Activated naive CD4-positive, alpha-beta T cell treated with anti-CD3 and anti-CD28 coated beads, Interleukin-2, amount 50 U/mL, for 72 hours (primary cell): ENCODE data around the gene CLEC10A. TPM values are rescaled to one million over a fixed set of nuclear protein-coding genes. Genes with fewer than 3 reads are reported as not detected.
"Not testable (repeated sequence)": the region's sequence is repeated elsewhere in the genome, so short reads cannot be mapped to it uniquely, and the experiment has no call there.

ENCODE experiments used
- ATAC-seq, 2 donors: fragments of 150-1000 bp; cut with Tn5 transposase; 2 replicates each; pipeline ENCODE4 v1.10.0; 2021; ENCODE audit warnings: mild to moderate bottlenecking in 2 of 2, moderate library complexity in 2 of 2
- DNase-seq, 2 donors: peaks; one replicate each; pipeline ENCODE4 v3.0.0; 2021 to 2022; ENCODE audit warnings: low spot score in 2 of 2
- H3K27ac Mint-ChIP-seq, 2 donors: one replicate each; pipeline ENCODE4 v1.8.0; 2022; ENCODE audit warnings: mild to moderate bottlenecking in 2 of 2, mixed read lengths in 2 of 2
- H3K36me3 Mint-ChIP-seq, 2 donors: one replicate each; pipeline ENCODE4 v1.8.0; 2022; ENCODE audit warnings: mixed read lengths in 2 of 2
- H3K9me3 Mint-ChIP-seq, 2 donors: one replicate each; pipeline ENCODE4 v1.8.0; 2022; ENCODE audit warnings: mixed read lengths in 2 of 2
- total RNA-seq, 2 donors: library from RNA; stranded (reverse); gene quantifications; one replicate each; pipeline ENCODE4 v1.2.3, GENCODE V29; 2022

CLEC10A gene, protein sequence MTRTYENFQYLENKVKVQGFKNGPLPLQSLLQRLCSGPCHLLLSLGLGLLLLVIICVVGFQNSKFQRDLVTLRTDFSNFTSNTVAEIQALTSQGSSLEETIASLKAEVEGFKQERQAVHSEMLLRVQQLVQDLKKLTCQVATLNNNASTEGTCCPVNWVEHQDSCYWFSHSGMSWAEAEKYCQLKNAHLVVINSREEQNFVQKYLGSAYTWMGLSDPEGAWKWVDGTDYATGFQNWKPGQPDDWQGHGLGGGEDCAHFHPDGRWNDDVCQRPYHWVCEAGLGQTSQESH
- not detected for total RNA-seq

DNA sequence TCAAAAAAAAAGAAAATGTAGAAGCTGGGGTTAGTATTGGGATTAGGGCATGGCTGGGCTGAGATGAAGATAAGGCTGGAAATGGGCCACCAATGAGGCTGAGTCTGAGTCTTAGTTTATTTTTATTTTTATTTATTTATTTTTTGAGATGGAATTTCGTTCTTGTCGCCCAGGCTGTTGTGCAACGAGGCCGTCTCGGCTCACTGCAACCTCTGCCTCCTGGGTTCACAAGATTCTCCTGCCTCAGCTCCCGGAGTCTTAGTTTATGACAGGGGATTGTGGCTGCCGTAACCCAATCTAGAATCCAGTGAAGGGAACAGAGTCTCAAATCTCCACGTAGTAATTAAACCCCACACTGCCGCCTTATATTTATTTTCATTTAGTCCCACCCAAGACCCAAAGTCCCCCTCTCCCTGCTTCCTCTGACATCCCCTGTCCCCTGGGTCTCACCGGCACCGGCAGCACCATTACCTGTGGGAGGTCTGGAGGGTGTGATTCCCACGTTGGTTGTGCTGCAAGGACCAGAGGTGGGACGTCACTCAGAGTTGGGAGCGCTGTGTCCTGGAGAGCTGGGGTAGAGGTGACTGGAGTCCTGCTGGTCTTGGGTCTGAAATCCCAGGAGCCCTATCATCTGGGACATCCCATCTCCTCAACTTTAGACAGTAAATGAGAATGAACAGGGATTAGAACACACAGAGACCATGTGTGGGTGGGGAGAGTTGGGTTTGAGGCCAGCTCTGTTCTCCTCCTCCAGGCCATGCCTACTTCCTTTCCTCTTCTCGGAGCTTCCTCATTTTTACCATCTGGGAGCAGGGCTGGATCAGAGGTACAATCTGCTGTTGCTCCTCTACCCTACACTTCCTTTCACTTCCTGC is at the start of gene CLEC10A:
Gene CLEC10A, minus strand, starts transcription at position 671 of the 875 bp plus-strand sequence. CDS start 1,439 bp downstream, outside the sequence.
- DNase-seq (no peak), ATAC-seq (no peak)
- no peaks in the 10 kb centered on the region for H3K9me3 Mint-ChIP-seq
- no peaks in the 10 kb centered on the region for H3K36me3 Mint-ChIP-seq
- peak within 1 kb of the TSS in 1 of 2 donors; percentile 75 for H3K27ac Mint-ChIP-seq

DNA sequence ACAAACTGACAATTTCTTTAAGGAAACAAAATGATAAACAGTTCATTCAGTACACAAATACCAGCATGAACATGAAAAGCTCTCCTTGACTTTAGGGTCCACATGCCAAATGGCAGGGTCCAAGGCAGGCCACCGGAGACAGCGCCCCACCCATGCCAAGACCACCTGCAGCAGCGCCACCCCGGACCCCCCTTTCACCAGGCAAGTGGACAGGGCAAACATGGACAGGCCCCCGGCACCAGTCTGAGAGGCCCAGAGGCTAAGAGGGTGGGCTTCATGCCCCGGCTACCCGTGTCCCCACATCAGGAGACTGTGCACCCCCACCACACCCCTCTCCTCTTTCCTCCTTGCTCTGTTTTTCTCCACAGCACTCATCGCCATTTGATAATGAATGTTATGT is 49.3 kb upstream of the CLEC10A start:
- Mint-ChIP-seq H3K36me3 (no peaks in the 10 kb centered on the region), H3K27ac (no peak overlapping the region), H3K9me3 (no peaks in the 10 kb centered on the region)
- DNase-seq: no peak
- no peak for ATAC-seq

DNA sequence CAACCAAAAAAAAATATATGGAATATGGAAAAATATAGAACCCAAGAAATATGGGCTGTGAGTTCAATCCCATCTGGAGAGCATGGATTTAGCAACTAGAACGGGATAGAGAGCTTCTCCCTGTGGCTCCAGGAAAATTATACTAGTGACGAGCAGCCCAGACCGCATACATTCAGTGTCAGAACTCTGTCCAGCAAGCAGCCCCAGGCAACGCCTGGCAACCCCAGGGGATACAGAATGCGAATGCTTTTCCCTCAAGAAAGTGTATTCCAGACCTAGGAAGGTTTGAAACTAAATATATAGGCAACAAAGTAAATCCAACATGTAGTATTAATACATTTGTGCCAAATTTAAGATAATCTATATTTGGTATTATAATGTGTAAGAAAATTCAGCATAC is 48.1 kb upstream of the CLEC10A start:
- ATAC-seq (no peak), DNase-seq (no peak)
- H3K36me3 Mint-ChIP-seq: no peaks in the 10 kb centered on the region
- no peak overlapping the region for H3K27ac Mint-ChIP-seq
- no peaks in the 10 kb centered on the region for H3K9me3 Mint-ChIP-seq

DNA sequence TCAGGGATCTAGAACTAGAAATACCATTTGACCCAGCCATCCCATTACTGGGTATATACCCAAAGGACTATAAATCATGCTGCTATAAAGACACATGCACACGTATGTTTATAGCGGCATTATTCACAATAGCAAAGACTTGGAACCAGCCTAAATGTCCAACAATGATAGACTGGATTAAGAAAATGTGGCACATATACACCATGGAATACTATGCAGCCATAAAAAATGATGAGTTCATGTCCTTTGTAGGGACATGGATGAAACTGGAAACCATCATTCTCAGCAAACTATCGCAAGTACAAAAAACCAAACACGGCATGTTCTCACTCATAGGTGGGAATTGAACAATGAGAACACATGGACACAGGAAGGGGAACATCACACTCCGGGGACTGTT is 47.5 kb upstream of the CLEC10A start:
- DNase-seq, H3K27ac Mint-ChIP-seq, H3K36me3 Mint-ChIP-seq, ATAC-seq, H3K9me3 Mint-ChIP-seq: not testable (repeated sequence)

DNA sequence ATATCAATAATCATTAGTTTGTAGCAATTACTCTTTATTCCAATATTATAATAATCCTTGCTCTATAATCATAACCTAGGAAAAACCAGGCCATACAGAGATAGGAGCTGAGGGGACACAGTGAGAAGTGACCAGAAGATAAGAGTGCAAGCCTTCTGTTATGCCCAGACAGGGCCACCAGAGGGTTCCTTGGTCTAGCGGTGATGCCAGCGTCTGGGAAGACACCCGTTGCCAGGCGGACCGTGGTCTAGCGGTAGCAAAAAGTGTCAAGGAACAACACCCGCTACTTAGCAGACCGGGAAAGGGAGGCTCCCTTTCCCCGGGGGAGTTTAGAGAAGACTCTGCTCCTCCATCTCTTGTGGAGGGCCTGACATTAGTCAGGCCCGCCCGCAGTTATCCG is 46.3 kb upstream of the CLEC10A start:
- not testable (repeated sequence) for ATAC-seq, H3K9me3 Mint-ChIP-seq, H3K36me3 Mint-ChIP-seq

DNA sequence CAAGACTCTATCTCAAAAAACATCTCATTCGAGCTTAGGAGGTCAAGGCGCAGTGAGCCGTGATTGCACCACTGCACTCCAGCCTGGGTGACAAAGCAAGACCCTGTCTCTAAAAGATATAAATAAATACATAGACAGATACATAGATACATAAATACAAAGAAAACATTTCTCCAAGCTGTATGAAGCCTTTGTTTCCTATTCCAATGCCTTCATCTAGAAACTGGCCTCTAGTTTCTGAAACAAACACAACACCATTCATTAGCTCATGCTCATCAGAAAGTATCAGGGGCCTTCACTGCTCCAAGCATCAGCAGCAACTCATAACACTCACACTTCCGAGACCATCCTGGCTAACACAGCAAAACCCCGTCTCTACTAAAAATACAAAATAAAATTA is 44.9 kb upstream of the CLEC10A start:
- no peaks in the 10 kb centered on the region for H3K36me3 Mint-ChIP-seq
- DNase-seq (no peak), ATAC-seq (no peak)
- no peaks in the 10 kb centered on the region for H3K9me3 Mint-ChIP-seq
- H3K27ac Mint-ChIP-seq: no peak overlapping the region

More for the DNA sequence above, 46.3 kb upstream of the CLEC10A start:
- DNase-seq, H3K27ac Mint-ChIP-seq: not testable (repeated sequence)

DNA sequence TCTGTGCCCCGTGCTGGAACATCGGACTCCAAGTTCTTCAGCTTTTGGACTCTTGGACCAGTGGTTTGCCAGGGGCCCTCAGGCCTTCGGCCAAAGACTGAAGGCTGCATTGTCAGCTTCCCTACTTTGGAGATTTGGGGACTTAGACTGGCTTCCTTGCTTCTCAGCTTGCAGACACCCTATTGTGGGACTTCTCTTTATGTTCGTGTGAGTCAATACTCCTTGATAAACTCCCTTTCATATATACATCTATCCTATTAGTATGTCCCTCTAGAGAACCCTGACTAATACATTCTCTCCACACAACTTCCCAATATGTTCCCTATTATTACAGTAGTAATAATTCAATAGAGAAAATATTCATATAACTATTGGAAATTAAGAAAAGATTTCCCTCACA is 43.8 kb upstream of the CLEC10A start:
- ATAC-seq: no peak
- Mint-ChIP-seq H3K36me3 (no peaks in the 10 kb centered on the region), H3K27ac (no peak overlapping the region), H3K9me3 (no peaks in the 10 kb centered on the region)
- DNase-seq: no peak

DNA sequence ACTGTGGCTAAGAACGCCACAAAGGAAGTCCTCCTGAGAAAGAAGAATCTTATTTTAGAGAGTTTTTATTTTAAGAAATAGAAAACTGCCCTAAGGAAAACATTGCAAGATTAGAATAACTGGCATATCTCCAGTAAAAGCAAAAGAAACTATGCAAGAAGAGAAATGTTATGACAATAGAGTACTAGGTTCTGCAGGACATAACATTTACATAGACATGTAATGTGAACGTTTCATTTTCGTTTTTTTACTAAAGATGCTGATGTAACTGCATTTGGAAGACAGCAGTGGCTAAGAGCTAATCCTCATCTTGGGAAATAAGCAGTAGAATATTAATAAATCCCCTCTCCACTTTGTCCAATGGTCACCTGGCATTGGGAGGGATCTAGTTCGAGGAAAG is 42.3 kb upstream of the CLEC10A start:
- DNase-seq: no peak

DNA sequence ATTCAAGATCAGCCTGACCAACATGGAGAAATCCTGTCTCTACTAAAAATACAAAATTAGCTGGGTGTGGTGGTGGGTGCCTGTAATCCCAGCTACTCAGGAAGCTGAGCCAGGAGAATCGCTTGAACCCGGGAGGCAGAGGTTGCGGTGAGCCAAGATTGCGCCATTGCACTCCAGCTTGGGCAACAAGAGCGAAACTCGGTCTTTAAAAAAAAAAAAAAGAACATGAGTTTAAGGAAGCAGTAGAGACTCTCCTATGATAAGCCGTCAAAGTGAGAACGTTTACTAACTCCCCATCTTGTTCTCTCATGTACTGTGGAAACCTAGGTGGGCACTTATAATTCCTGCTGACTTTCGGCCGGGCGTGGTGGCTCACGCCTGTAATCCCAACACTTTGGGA is 40.6 kb upstream of the CLEC10A start:
- not testable (repeated sequence) for DNase-seq, H3K27ac Mint-ChIP-seq, H3K9me3 Mint-ChIP-seq, ATAC-seq, H3K36me3 Mint-ChIP-seq

More for the DNA sequence above, 42.3 kb upstream of the CLEC10A start:
- Mint-ChIP-seq H3K36me3 (no peaks in the 10 kb centered on the region), H3K9me3 (no peaks in the 10 kb centered on the region), H3K27ac (no peak overlapping the region)
- ATAC-seq: no peak

DNA sequence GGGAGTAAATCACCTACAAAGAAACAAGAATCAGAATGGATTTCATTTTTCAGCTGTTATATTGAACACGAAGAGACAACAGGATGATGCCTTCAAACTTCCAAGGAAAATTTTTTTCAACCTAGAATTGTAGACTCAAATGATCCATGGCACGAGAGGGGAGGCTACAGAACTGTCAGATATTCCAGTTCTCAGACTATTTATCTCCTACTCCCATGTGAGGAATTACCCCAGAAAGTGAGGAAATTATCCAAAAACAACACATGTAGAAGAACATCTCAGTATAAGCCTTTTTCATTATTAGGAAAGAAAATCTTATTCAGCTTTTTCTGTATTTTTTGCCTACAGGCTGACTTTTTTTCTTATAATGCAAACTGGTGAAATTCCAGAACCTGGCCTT is 40.1 kb upstream of the CLEC10A start:
- no peak for DNase-seq
- Mint-ChIP-seq H3K9me3 (no peaks in the 10 kb centered on the region), H3K36me3 (no peaks in the 10 kb centered on the region), H3K27ac (no peak overlapping the region)
- ATAC-seq: no peak

DNA sequence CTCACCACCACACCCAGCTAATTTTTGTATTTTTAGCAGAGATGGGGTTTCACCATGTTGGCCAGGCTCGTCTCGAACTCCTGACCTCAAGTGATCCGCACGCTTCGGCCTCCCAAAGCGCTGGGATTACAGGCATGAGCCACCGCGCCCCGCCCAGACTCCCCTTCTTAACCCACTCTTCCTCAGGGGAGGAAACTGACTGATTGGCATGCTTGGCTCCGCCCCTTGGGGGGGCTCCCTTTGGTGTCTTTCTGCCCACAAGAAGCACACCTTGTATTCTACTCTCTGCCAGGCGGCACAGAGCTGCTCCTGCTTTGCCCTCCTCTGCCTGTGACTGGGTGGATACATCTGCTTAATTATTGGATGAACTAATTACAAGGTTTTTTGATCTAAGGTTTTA is 39.3 kb upstream of the CLEC10A start:
- DNase-seq (no peak), ATAC-seq (no peak)
- H3K27ac Mint-ChIP-seq: no peak overlapping the region
- H3K36me3 Mint-ChIP-seq: no peaks in the 10 kb centered on the region
- H3K9me3 Mint-ChIP-seq: no peaks in the 10 kb centered on the region

DNA sequence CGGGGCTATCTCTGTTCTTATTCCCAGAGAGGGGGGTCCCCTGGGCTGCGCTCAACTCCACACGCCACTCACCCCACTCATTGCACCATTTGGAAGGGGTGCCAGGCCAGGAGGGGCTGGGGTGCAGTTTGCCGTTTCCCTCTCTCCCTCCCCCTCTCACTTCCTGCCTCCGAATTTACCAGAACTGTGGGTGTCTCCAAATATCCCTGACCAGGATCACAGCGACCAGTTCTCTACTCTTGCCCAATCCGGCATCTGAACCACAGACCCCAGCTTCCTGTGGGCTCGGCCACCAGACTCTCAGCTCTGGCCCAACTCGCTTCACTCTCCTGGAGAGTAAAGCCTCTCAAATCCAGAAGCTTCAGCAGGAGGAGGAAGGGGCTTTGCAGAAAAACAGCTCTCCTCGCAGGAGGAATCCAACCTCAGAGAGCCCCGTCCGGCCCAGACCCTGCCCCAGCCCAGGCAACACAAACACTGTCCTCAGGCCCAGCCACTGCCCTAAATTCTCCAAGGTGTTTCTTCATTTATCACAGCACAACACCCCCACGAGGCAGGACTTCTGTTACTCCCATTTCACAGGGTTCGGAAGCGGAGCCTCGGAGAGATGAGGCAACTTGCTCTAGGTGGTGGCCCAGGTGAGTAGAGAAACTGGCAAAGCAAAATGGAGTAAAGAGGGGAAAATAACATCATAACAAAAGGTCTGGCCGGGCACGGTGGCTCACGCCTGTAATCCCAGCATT is 35.0 kb upstream of the CLEC10A start:
- ATAC-seq: no peak
- H3K27ac Mint-ChIP-seq: peak overlapping the region in 1 of 2 donors; percentile 73

DNA sequence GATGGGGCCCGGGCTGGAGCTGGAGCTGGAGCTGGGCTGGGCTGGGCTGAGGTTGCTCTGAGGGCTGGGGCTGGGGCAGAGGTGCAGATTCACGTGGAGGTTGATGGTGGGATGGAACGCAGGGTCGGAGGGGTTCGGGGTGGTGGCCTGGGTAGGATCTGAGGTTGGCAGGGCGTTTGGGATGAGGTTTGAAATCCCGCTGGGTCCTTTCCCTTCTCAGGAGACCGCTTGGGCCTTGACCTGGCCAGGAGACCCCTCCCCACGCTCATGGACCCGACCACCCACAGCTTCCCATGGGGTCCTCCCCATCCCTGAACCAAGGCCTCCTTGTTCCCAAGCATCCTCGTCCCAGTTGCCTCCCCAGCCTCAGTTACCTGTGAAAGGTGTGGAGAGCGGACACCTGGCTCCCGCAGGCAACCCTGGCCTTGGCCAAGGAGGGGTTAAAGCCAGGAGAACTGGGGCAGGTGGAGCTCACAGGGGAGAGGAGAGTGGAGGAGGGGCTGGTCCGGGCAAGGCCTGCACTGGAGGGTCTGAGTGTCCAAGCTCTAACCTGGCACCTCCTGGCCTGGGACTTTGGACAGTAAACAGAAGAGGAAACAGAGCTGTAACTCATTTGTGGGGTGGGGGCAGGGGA is 34.3 kb upstream of the CLEC10A start, which contains the start of gene ASGR2:
Gene ASGR2, minus strand, starts transcription at position 582 of the 634 bp plus-strand sequence. CDS start 582 bp downstream, outside the sequence.
- ATAC-seq: no peak
- DNase-seq: no peak
- Mint-ChIP-seq H3K36me3 (no peaks in the 10 kb centered on the region), H3K9me3 (no peaks in the 10 kb centered on the region), H3K27ac (peak within 1 kb of the TSS in 1 of 2 donors; percentile 73)

More for the DNA sequence above, 35.0 kb upstream of the CLEC10A start:
- Mint-ChIP-seq H3K36me3 (no peaks in the 10 kb centered on the region), H3K9me3 (no peaks in the 10 kb centered on the region)
- DNase-seq: no peak

DNA sequence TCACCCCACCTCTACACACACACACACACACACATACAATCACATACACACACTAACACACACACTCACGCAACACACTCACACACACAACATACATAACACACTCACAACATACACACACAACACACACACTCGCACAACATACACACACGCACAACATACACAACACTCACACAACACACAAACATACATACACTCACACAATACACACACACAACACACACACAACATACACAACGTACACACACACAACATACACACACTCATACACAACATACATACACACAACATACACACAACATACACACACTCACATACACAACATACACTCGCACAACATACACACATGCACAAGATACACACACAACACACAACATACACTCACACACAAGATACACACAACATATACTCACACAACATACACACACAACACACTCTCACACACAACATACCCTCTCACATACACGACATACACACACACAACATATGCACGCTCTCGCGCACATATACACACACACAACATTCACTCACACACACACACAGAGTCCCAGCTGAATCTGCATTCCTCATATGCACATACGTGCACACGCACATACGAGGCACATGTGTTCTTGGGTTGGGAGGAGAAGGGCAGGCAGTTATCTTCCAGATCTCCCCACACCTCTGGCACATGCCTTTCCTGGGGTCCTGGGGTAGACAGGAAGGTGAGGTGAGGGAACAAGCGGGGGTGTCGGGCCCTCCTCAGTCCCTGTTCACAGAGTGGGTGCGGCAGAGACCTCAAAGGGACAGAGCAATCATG is 33.4 kb upstream of the CLEC10A start:
- H3K9me3 Mint-ChIP-seq: no peaks in the 10 kb centered on the region
- no peaks in the 10 kb centered on the region for H3K36me3 Mint-ChIP-seq
- DNase-seq: no peak
- no peak for ATAC-seq
- H3K27ac Mint-ChIP-seq: no peak overlapping the region

DNA sequence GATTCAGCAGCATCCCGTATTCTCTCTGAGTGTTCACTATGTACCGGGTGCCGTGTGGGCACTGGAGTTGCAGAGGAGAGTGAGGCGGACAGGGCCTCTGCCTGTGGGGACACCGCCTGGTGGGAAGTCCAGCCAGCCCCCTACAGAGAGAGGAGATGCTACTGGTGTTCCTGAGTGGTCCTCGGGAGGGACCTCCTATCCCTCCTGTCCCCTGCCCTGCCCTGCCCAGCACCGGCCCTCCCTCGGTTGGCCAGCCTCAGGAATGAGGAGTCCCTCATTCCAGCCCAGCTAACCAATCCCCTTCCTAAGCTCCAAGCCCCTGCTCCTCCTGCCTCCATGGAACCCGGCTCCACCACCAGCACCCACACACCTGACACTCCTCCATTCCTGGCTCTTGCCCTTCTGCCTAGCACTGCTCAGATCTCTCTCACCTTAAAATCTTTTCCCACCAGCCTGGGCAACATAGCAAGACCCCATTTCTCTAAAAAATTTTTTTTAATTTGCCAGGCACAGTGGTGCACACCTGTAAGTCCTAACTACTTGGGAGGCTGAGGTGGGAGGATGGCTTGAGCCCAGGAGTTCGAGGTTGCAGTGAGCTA is 32.6 kb upstream of the CLEC10A start:
- Mint-ChIP-seq H3K9me3 (no peaks in the 10 kb centered on the region), H3K27ac (no peak overlapping the region), H3K36me3 (no peaks in the 10 kb centered on the region)
- DNase-seq (no peak), ATAC-seq (no peak)
